ENCODE measurements around the gene TMEM221. TPM values are rescaled to one million over a fixed set of nuclear protein-coding genes. Genes with fewer than 3 reads are reported as not detected.

Gene TMEM221
- total and polyA plus RNA-seq, 3 donors from 2014 or later = 0.68 to 2.6 (median 1.4) TPM

- intact Hi-C loops (cut with DNase I; ENCODE audit: low total_unique reads) = no loop called here
- Histone ChIP-seq H3K27ac (no peak overlapping the region), H3K36me3 (ENCODE audit: low read depth, missing control alignments) (no peaks in the 10 kb centered on the region), H3K27me3 (no peaks in the 10 kb centered on the region), H3K4me1 (no peaks in the 10 kb centered on the region), H3K9me3 (no peaks in the 10 kb centered on the region), H3K4me3 (peak overlapping the region in 1 of 2 donors; percentile 9)
- 15 to 23% methylated on average over 35 to 39 of the region's 58 CpGs for WGBS, 2 donors
- no peak for DNase-seq
- TF ChIP-seq POLR2A (IDR thresholded peaks at IDR 0.05) (no peak), CTCF (IDR thresholded peaks at IDR 0.05) (no peak)
Measured at GRCh38 chr19:17455308-17456123, 7.0 kb upstream of the TMEM221 start.

- no peak for TF ChIP-seq POLR2A (IDR thresholded peaks at IDR 0.05)
- no peak for TF ChIP-seq CTCF (IDR thresholded peaks at IDR 0.05)
- intact Hi-C loops (cut with DNase I; ENCODE audit: low total_unique reads) = no loop called here
- Histone ChIP-seq H3K9me3 (no peaks in the 10 kb centered on the region), H3K4me1 (no peaks in the 10 kb centered on the region), H3K4me3 (no peak overlapping the region), H3K27me3 (no peaks in the 10 kb centered on the region), H3K36me3 (ENCODE audit: low read depth, missing control alignments) (no peaks in the 10 kb centered on the region), H3K27ac (no peak overlapping the region)
- DNase-seq = no peak
- WGBS, 2 donors = 9 to 15% methylated on average over 12 to 13 of the region's 13 CpGs
Measured at GRCh38 chr19:17454576-17455071, 6.2 kb upstream of the TMEM221 start.

GRCh38 chr19:17451820-17452219 is 3.4 kb upstream of the TMEM221 start:
- no peaks in the 10 kb centered on the region for H3K9me3 ChIP-seq
- peaks cover 5% of the 10 kb centered on the region for H3K4me1 ChIP-seq
- no peaks in the 10 kb centered on the region for H3K36me3 ChIP-seq (ENCODE audit: low read depth, missing control alignments)
- DNase-seq = no peak
- H3K27ac ChIP-seq = no peak overlapping the region
- no peaks in the 10 kb centered on the region for H3K27me3 ChIP-seq
- intact Hi-C loops (cut with DNase I; ENCODE audit: low total_unique reads) = no loop called here
- H3K4me3 ChIP-seq = no peak overlapping the region
- 94 to 97% methylated on average over 4 of the region's 4 CpGs for WGBS, 2 donors
- TF ChIP-seq POLR2A (IDR thresholded peaks at IDR 0.05) = no peak
- TF ChIP-seq CTCF (IDR thresholded peaks at IDR 0.05) = no peak

GRCh38 chr19:17450264-17451075 is 2.0 kb upstream of the TMEM221 start:
- Histone ChIP-seq H3K27me3 (no peaks in the 10 kb centered on the region), H3K4me1 (peaks cover 5% of the 10 kb centered on the region), H3K27ac (no peak overlapping the region), H3K36me3 (ENCODE audit: low read depth, missing control alignments) (no peaks in the 10 kb centered on the region), H3K9me3 (no peaks in the 10 kb centered on the region), H3K4me3 (no peak overlapping the region)
- intact Hi-C loops (cut with DNase I; ENCODE audit: low total_unique reads) = no loop called here
- no peak for TF ChIP-seq POLR2A (IDR thresholded peaks at IDR 0.05)
- TF ChIP-seq CTCF (IDR thresholded peaks at IDR 0.05) = no peak
- DNase-seq = no peak
- WGBS, 2 donors = 63 to 73% methylated on average over 8 of the region's 8 CpGs
